K562 (cell line): ENCODE data around the gene CPLX3. TPM values are rescaled to one million over a fixed set of nuclear protein-coding genes. Genes with fewer than 3 reads are reported as not detected.

Experiments
- CC2D1A ChIP-seq: fragments of 450-650 bp; IDR thresholded peaks from 2 replicates; pipeline ENCODE4 v1.6.1; 2017; ENCODE audit warnings: mild to moderate bottlenecking
- EP300 ChIP-seq: IDR thresholded peaks from 2 replicates; pipeline ENCODE4 v1.6.1; 2012; ENCODE audit warnings: low read length, improper control_type of control experiment
- GABPA ChIP-seq: fragments of 200-800 bp; sonication (Bioruptor generic); conservative IDR thresholded peaks from 2 replicates; pipeline ENCODE4 v1.6.1; 2016; ENCODE audit warnings: low read depth, missing genetic modification characterization, missing compliant biosample characterization
- NFIC ChIP-seq: fragments of 450-650 bp; IDR thresholded peaks from 2 replicates; pipeline ENCODE4 v1.6.1; 2017; ENCODE audit warnings: mild to moderate bottlenecking, inconsistent platforms
- RBBP5 ChIP-seq: fragments of 200-600 bp; sonication (generic); IDR thresholded peaks from 2 replicates; pipeline ENCODE4 v1.6.1; 2012; ENCODE audit warnings: borderline replicate concordance, mild to moderate bottlenecking, low read length, control low read depth, inconsistent platforms; ENCODE audit not compliant: insufficient read depth, poor library complexity, severe bottlenecking
- SPI1 ChIP-seq: IDR thresholded peaks from 2 replicates; pipeline ENCODE4 v1.6.1; 2011; ENCODE audit warnings: low read depth, low read length, control low read depth, borderline replicate concordance
- THRB ChIP-seq: fragments of 450-650 bp; formaldehyde crosslinking; conservative IDR thresholded peaks from 2 replicates; pipeline ENCODE4 v1.4.0; 2022; ENCODE audit warnings: mild to moderate bottlenecking, missing genetic modification characterization
- ZEB2 ChIP-seq: fragments of 450-650 bp; IDR thresholded peaks from 2 replicates; pipeline ENCODE4 v1.6.1; 2016
- ZNF239 ChIP-seq: fragments of 250-450 bp; sonication (Bioruptor Pico); IDR thresholded peaks from 2 replicates; pipeline ENCODE4 v1.4.0; 2020; ENCODE audit warnings: mild to moderate bottlenecking
- polyA plus RNA-seq, 8 experiments: library from polyadenylated mRNA; depleted of rRNA in 4 of 8; stranded (reverse) in 5 of 8; unstranded in 3 of 8; fragments of >200 nt; fragmentation: Nextera tagmentation in 2 of 8; fragmentation: Illumina TruSeq in 1 of 8; extraction: Ambion mirVana in 2 of 8; extraction: Trizol in 1 of 8; gene quantifications; 2 replicates each; pipeline versions ENCODE4 v1.2.1 to v1.2.3, GENCODE V29; 2011 to 2014; ENCODE audit warnings: inconsistent platforms in 1 of 8, missing spikeins in 1 of 8
- total RNA-seq, 7 experiments: library from RNA; depleted of rRNA in 6 of 7; stranded (reverse); fragments of >200 nt in 6 of 7; fragmentation: Illumina TruSeq in 2 of 7; extraction: Trizol in 2 of 7; gene quantifications; 2 replicates each; pipeline versions ENCODE4 v1.2.1 to v1.2.3, GENCODE V29; 2011 to 2021; ENCODE audit warnings: low replicate concordance in 1 of 7

Gene CPLX3
- total and polyA plus RNA-seq, 9 of the 15 experiments (the other 6 are each of a cell fraction or from before 2014, with no cell fraction given) = not detected

DNA sequence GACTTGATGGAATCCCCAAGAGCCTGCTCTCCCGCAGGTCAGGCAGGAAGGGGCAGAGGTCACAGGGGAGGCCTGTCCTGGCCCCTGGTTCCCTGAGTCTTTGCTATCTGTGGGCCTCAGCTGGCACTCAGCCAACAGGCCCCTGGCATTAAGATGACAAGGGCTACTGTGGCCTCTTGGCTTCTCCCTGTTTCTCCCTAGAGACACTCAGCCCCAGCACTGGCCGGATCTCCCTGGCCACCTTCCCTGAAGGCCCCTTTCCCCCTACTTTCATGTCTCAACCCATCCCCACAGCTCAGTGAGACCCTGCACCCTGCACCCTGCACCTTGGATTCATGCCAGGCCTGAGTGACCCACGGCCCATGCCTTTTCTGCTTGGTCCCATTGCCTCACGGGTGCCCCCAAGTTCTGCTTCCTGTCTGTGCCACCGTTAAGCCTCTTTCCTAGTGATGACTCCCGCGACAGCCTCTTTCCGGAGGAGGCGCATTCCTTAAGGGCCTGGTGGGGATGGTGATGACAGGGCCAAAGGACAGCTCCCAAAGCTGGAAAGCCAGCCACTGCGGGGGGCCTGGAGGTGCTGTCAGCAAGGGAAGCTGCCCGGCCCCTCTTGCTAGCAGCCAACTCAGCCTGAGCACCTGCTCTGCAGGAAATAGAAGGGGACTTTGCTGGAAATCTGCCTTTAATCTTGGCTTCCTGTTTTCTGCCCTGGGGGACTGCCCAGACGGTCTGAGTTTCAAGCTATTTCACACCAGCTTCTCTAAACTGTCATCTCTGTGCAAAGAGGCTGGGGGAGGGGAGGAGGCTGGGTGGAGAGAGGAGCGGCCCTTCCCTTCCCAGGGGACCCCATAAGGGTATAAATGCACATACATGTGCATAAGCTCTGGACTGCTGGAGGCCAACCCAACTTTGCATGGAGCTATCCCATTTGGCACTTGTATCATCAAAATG, 49.3 kb upstream of the CPLX3 start (continued):
- TF ChIP-seq THRB (CRISPR knock-in tag) = no peak
- peak; percentile 97 for TF ChIP-seq NFIC
- TF ChIP-seq ZEB2 = no peak
- TF ChIP-seq CC2D1A = no peak
- no peak for TF ChIP-seq RBBP5
- 0 out of 2 replicates have a peak, but pooled peaks have one; percentile 14 for TF ChIP-seq GABPA (tag)
- TF ChIP-seq ZNF239 (CRISPR knock-in tag) = peak; percentile 69
- peak; percentile 27; the same call in 1 of the 2 replicates for TF ChIP-seq EP300
- TF ChIP-seq SPI1 = peak; percentile 84; the same call in 1 of the 2 replicates
- TF ChIP-seq, all 486 proteins: peak for 11
